Left lung (tissue), 10 donors: ENCODE data around the gene SLC7A6OS. TPM values are rescaled to one million over a fixed set of nuclear protein-coding genes. Genes with fewer than 3 reads are reported as not detected.

ENCODE experiments used
- ATAC-seq: fragments of 200-7000 bp; cut with Tn5 transposase; one replicate; pipeline ENCODE4 v1.9.1; 2020; ENCODE audit warnings: moderate library complexity
- DNase-seq, 4 donors: peaks; one replicate each; pipeline ENCODE4 v3.0.0-alpha.2; 2013 to 2020
- H3K27ac ChIP-seq, 2 donors: fragments of 200-600 bp; sonication (generic) in 1 of 2; one replicate each; pipeline versions ENCODE4 v1.5.0 to v1.8.0; 2020 to 2021
- H3K27me3 ChIP-seq, 2 donors: fragments of 200-600 bp; sonication (generic) in 1 of 2; one replicate each; pipeline versions ENCODE4 v1.5.0 to v1.8.0; 2020 to 2021
- H3K36me3 ChIP-seq, 2 donors: fragments of 200-600 bp; sonication (generic) in 1 of 2; one replicate each; pipeline versions ENCODE4 v1.5.0 to v1.8.0; 2020 to 2021
- H3K4me1 ChIP-seq, 2 donors: fragments of 200-600 bp; one replicate each; pipeline ENCODE4 v1.8.0; 2021
- H3K4me3 ChIP-seq, 2 donors: fragments of 200-600 bp; sonication (generic) in 1 of 2; one replicate each; pipeline versions ENCODE4 v1.5.0 to v1.8.0; 2020 to 2021; ENCODE audit warnings: mild to moderate bottlenecking in 1 of 2
- H3K9me3 ChIP-seq, 2 donors: fragments of 200-600 bp; sonication (generic) in 1 of 2; one replicate each; pipeline versions ENCODE4 v1.5.0 to v1.8.0; 2020 to 2021
- CTCF ChIP-seq, 2 donors: fragments of 200-600 bp; sonication (generic) in 1 of 2; IDR thresholded peaks; one replicate each; pipeline versions ENCODE4 v1.5.0 to v1.8.0; 2021; ENCODE audit warnings: antibody characterized with exemption in 2 of 2
- intact Hi-C, 2 donors: fragments of 100-400 bp; cut with DNase I; formaldehyde crosslinking; loops; one replicate each; pipeline versions ENCODE4 v1.11.2 to v1.14.2; 2022
- polyA plus RNA-seq, 6 donors: library from polyadenylated mRNA; unstranded; fragments of 120-200 nt; gene quantifications; one replicate each; pipeline ENCODE4 v1.2.1, GENCODE V29; 2013; ENCODE audit not compliant: insufficient read length in 6 of 6
- total RNA-seq, 2 donors: library from RNA; stranded (reverse); fragmentation: NEBNext Ultra II Directional; extraction: Animal tissue kit (Norgen Biotek cat#: 25700); gene quantifications; one replicate each; pipeline ENCODE4 v1.2.1, GENCODE V29; 2021
- donor health status: DM: no; HTN: yes; CAD: no.
- donor health status: DM: no; HTN: no; CAD: no.

The SLC7A6OS gene
- total and polyA plus RNA-seq, 8 donors: 11.7 to 24.4 (median 21.9) TPM

GRCh38 chr16:68353366-68353765 is 42.6 kb upstream of the SLC7A6OS start:
- no peak for TF ChIP-seq CTCF (IDR thresholded peaks at IDR 0.05)
- H3K36me3 ChIP-seq: peaks cover 0 to 98% of the 10 kb centered on the region in 2 donors
- intact Hi-C loops: no loop called here
- H3K9me3 ChIP-seq: no peaks in the 10 kb centered on the region
- no peak overlapping the region for H3K27ac ChIP-seq
- no peaks in the 10 kb centered on the region for H3K27me3 ChIP-seq
- H3K4me1 ChIP-seq: peaks cover 0 to 17% of the 10 kb centered on the region in 2 donors
- DNase-seq (peak in 1 of 4 donors; percentile 54), ATAC-seq (no peak)
- H3K4me3 ChIP-seq: no peak overlapping the region

DNA sequence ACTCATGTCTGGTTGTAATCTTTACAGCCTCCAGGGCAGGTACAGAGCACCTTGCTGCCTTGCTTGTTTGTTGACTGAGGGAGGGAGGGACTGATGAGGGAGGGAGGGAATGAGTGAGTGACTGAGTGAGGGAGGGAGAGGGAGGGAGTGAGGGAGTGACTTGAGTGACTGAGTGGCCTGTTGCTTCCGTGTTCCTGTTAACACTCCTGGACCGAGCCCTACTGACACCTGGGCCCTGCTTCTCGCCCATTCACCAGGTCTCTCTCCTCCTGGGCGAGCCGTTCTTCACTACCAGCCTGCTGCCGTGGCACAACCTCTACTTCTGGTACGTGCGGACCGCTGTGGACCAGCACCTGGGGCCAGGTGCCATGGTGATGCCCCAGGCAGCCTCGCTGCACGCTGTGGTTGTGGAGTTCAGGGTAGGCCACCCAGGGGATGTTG is 41.3 kb upstream of the SLC7A6OS start:
- ATAC-seq (peak; percentile 92), DNase-seq (peak in 1 of 4 donors; percentile 70)
- TF ChIP-seq CTCF (IDR thresholded peaks at IDR 0.05): no peak
- Histone ChIP-seq H3K4me3 (no peak overlapping the region), H3K9me3 (no peaks in the 10 kb centered on the region), H3K4me1 (peaks cover 0 to 17% of the 10 kb centered on the region in 2 donors), H3K27me3 (no peaks in the 10 kb centered on the region), H3K36me3 (peaks cover 0 to 98% of the 10 kb centered on the region in 2 donors), H3K27ac (no peak overlapping the region)
- intact Hi-C loops: no loop called here

- Histone ChIP-seq H3K9me3 (no peaks in the 10 kb centered on the region), H3K27me3 (no peaks in the 10 kb centered on the region), H3K27ac (no peak overlapping the region), H3K36me3 (peaks cover 0 to 98% of the 10 kb centered on the region in 2 donors), H3K4me3 (no peak overlapping the region), H3K4me1 (peaks cover 0 to 13% of the 10 kb centered on the region in 2 donors)
- DNase-seq (peak in 1 of 4 donors; percentile 55), ATAC-seq (no peak)
- intact Hi-C loops: no loop called here
- TF ChIP-seq CTCF (IDR thresholded peaks at IDR 0.05): no peak
Measured at GRCh38 chr16:68351463-68351862, 40.7 kb upstream of the SLC7A6OS start.

DNA sequence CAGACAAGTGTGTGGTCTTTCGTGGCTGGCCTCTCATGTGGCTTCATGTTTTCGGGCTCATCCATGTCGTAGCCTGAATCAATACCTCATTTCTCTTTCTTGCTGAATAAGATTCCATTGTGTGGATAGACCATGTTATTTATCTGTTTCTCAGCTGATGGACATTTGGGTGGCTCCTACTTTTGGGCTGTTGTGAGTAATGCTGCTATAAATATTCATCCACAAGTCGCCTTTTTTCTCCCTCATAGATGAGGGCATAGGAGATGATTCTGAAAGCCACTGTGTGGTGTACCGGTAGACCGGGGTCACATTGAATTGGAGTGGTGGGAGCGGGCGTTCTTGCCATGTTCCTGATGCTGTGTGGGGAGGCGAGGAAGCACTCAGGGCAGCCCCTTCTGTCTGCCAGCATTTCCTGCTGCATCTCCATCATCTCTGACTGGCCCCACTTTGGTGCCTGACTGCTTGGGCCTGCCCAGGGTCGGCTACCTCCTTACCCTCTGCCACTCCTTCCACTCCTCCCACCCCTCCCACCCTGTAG is 40.1 kb upstream of the SLC7A6OS start:
- Histone ChIP-seq H3K9me3 (no peaks in the 10 kb centered on the region), H3K27me3 (no peaks in the 10 kb centered on the region), H3K4me3 (no peak overlapping the region), H3K36me3 (peaks cover 0 to 98% of the 10 kb centered on the region in 2 donors), H3K27ac (no peak overlapping the region), H3K4me1 (peaks cover 0 to 7% of the 10 kb centered on the region in 2 donors)
- no peak for TF ChIP-seq CTCF (IDR thresholded peaks at IDR 0.05)
- ATAC-seq: no peak
- intact Hi-C loops: no loop called here
- peak in 1 of 4 donors; percentile 29 for DNase-seq

- no peaks in the 10 kb centered on the region for H3K4me1 ChIP-seq
- no peaks in the 10 kb centered on the region for H3K27me3 ChIP-seq
- peaks cover 0 to 98% of the 10 kb centered on the region in 2 donors for H3K36me3 ChIP-seq
- no peak for DNase-seq
- TF ChIP-seq CTCF (IDR thresholded peaks at IDR 0.05): no peak
- H3K9me3 ChIP-seq: no peaks in the 10 kb centered on the region
- H3K4me3 ChIP-seq: no peak overlapping the region
- intact Hi-C loops: no loop called here
- ATAC-seq: no peak
- no peak overlapping the region for H3K27ac ChIP-seq
Measured at GRCh38 chr16:68349838-68350410, 39.2 kb upstream of the SLC7A6OS start.
